ENCODE results near the gene LACC1. TPM values are rescaled to one million over a fixed set of nuclear protein-coding genes. Genes with fewer than 3 reads are reported as not detected.

LACC1 gene
- total and polyA plus RNA-seq, 9 donors = 1.4 to 2.3 (median 1.7) TPM

DNA sequence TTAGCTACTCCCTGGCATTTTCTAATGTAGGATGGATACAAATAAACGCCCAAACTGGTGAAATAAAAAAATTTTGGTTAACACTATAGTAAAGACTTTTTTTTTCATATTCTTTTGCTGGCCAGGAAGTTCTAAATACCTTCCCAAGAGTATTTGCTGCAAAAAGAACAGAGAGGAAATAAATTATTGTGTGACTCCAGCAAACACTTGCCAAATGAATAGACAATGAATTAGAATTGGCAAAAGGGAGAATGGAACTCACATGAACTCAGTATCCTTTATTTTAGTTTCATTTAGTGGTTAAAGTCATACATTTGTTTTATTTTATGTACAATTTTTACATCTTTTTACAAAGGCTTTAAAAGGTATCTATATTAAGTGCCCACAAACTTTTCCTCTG lies 58.1 kb downstream of the LACC1 start:
- H3K4me3 ChIP-seq (ENCODE audit: low read length) = no peak overlapping the region
- no peak overlapping the region for H3K27ac ChIP-seq (ENCODE audit: low read length)
- H3K36me3 ChIP-seq (ENCODE audit: control insufficient read depth, insufficient read depth, low read length) = no peaks in the 10 kb centered on the region
- peaks cover 17% of the 10 kb centered on the region for H3K4me1 ChIP-seq (ENCODE audit: control insufficient read depth, insufficient read depth, low read length)
- no CpG with 5 or more reads among the region's 1 CpG for WGBS (ENCODE audit: insufficient coverage)
- H3K9me3 ChIP-seq (replicated peaks; ENCODE audit: control insufficient read depth, low read depth, low read length) = no peaks in the 10 kb centered on the region
- peak; percentile 38 for DNase-seq
- peaks cover 2% of the 10 kb centered on the region for H3K27me3 ChIP-seq (ENCODE audit: control insufficient read depth, insufficient read depth, low read length)

DNA sequence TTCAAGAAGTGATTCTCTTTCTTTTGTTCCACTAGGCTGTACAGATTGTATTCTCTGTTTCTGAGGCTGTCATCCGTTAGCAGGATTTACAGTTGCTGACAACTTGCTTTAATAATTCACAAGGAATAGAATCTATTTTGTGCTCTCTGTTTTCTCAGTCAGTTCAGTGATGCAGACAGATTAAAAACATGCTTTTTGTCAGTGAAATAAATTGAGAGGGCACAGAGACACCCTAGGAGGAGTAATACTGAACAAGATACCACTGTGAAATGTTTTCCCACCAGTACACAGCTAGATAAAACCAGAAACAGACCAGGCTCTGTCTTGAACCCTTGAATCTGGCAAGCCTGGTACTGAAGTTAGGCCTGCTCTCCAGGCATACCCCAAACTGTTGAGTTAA lies 58.7 kb downstream of the LACC1 start:
- H3K4me3 ChIP-seq (ENCODE audit: low read length) = no peak overlapping the region
- peaks cover 2% of the 10 kb centered on the region for H3K27me3 ChIP-seq (ENCODE audit: control insufficient read depth, insufficient read depth, low read length)
- H3K4me1 ChIP-seq (ENCODE audit: control insufficient read depth, insufficient read depth, low read length) = peaks cover 17% of the 10 kb centered on the region
- H3K9me3 ChIP-seq (replicated peaks; ENCODE audit: control insufficient read depth, low read depth, low read length) = no peaks in the 10 kb centered on the region
- H3K36me3 ChIP-seq (ENCODE audit: control insufficient read depth, insufficient read depth, low read length) = no peaks in the 10 kb centered on the region
- no CpG with 5 or more reads among the region's 1 CpG for WGBS (ENCODE audit: insufficient coverage)
- DNase-seq = peak; percentile 53
- peak overlapping the region; percentile 15 for H3K27ac ChIP-seq (ENCODE audit: low read length)

DNA sequence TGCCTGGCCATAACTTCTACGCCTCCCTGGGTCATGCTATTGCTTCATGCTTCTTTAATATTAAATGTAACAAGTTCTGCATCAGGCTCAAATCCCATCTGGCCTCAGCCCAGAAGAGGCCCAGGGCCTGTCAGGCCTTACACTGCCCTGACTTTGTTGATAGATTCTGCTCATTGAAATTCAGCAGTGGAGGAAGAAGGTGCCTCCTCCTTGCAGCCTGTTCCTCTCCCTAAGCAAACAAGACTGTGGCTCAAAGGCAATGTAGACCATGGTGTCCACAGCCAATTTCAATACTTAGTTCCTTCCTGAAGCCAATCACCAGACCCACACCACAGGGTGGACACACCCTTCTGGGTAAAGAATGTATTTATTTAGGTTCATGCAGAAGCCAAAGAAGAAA lies 59.4 kb downstream of the LACC1 start:
- peak; percentile 36 for DNase-seq
- no CpG with 5 or more reads among the region's 1 CpG for WGBS (ENCODE audit: insufficient coverage)

DNA sequence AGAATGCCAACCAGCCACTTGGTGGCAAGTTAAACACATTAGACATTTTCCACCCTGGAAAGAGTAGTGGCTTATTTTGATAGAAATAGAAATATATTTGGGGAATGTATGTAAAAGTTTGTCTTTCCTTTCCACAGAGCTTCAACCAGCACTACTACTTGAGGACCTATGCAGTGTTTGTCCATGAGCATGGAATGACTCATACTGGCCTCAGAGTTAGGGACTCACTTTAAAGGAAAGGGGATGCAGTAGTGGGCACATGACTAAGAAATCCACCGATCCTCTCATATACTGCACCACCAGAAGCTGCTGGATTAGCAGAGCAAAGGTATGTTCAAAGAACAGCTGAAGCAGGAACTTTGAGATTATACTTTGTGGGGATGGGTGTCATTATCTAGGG lies 62.6 kb downstream of the LACC1 start:
- Histone ChIP-seq H3K4me1 (ENCODE audit: control insufficient read depth, insufficient read depth, low read length) (peaks cover 8% of the 10 kb centered on the region), H3K36me3 (ENCODE audit: control insufficient read depth, insufficient read depth, low read length) (no peaks in the 10 kb centered on the region), H3K9me3 (replicated peaks; ENCODE audit: control insufficient read depth, low read depth, low read length) (no peaks in the 10 kb centered on the region), H3K27ac (ENCODE audit: low read length) (no peak overlapping the region), H3K27me3 (ENCODE audit: control insufficient read depth, insufficient read depth, low read length) (peaks cover 2% of the 10 kb centered on the region), H3K4me3 (ENCODE audit: low read length) (no peak overlapping the region)
- WGBS (ENCODE audit: insufficient coverage) = no CpG with 5 or more reads among the region's 1 CpG
- no peak for DNase-seq

More for the DNA sequence above, 59.4 kb downstream of the LACC1 start:
- Histone ChIP-seq H3K4me1 (ENCODE audit: control insufficient read depth, insufficient read depth, low read length) (peaks cover 17% of the 10 kb centered on the region), H3K36me3 (ENCODE audit: control insufficient read depth, insufficient read depth, low read length) (no peaks in the 10 kb centered on the region), H3K27ac (ENCODE audit: low read length) (no peak overlapping the region), H3K27me3 (ENCODE audit: control insufficient read depth, insufficient read depth, low read length) (peaks cover 2% of the 10 kb centered on the region), H3K9me3 (replicated peaks; ENCODE audit: control insufficient read depth, low read depth, low read length) (no peaks in the 10 kb centered on the region), H3K4me3 (ENCODE audit: low read length) (no peak overlapping the region)

Other genes with a start within 250 kb of the LACC1 start
- 12.2 TPM for gene ENOX1, start 92.9 kb upstream of the LACC1 start, total RNA-seq
- 10 to 100 TPM; 10.1 to 17.5 (median 11.8) TPM for gene ENOX1, start 92.9 kb upstream of the LACC1 start, polyA plus RNA-seq (ENCODE audit: insufficient read depth in 1 of 8, insufficient read length in 8 of 8, low replicate concordance in 1 of 8)
- 2.8 TPM for gene CCDC122, start 164 bp upstream of the LACC1 start, total RNA-seq
- 1 to 10 TPM; 1.8 to 4.0 (median 3.1) TPM for gene CCDC122, start 164 bp upstream of the LACC1 start, polyA plus RNA-seq (ENCODE audit: insufficient read depth in 1 of 8, insufficient read length in 8 of 8, low replicate concordance in 1 of 8)